HG03558 (cell line): ENCODE results near the gene MLLT3.

ENCODE experiments used
- ATAC-seq: cut with Tn5 transposase; IDR thresholded peaks from one replicate; pipeline ENCODE4 v1.9.1; 2021; ENCODE audit warnings: moderate number of reproducible peaks; ENCODE audit not compliant: unreplicated experiment; ENCODE audit errors: extremely low read depth

The MLLT3 gene

GRCh38 chr9:20561531-20561930 is 60.8 kb downstream of the MLLT3 start:
- ATAC-seq = no peak

- ATAC-seq = no peak
Measured at GRCh38 chr9:20559231-20559890, 62.9 kb downstream of the MLLT3 start.

- ATAC-seq = peak; percentile 42
Measured at GRCh38 chr9:20558566-20559016, 63.7 kb downstream of the MLLT3 start.

DNA sequence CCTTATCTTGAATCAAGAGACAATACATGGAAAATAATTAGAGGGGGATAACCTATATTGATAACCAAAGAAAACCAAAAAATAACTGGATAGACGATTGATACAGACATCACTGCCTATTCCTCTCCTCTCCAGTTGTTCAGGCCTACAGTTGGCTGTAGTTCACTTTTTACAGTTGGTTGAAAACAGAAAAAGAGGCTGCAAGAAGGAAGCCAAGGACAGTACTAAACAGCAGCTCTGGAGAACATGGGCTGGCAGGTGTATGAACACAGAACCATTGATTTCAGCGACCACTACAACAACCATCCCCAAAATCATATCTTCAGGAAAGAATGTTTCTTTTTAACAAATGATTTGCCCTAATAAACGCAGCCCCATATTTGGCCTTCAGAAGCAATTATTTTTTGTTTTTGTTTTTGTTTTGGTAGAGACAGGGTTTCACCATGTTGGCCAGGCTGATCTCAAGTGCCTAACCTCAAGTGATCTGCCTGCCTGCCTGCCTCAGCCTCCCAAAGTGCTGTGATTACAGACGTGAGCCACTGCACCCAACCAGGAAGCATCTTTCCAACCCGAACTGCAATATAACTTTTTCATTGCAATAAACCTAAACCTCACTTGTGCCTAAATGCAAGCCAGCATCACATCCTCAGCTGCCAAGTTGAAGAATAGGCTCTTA is 64.3 kb downstream of the MLLT3 start:
- no peak for ATAC-seq

DNA sequence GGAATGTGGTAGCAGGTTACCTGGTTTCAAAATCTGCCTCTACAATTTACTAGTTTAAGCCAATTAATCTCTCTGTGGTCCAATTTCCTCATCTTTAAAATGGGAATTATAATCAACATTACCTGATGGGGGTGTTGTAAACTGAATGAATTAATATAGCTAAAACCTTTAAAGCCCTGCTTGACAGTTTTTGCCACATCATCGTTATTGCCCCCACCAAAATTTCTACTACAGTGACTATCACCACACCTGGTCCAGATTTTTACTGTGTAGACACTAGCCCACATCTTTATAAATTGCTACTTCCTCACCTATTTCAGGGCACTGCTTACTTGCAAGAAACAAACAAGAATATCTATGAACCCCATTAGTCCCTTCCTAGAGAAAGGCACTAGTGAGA is 65.0 kb downstream of the MLLT3 start:
- ATAC-seq = no peak

- no peak for ATAC-seq
Measured at GRCh38 chr9:20553558-20554149, 68.6 kb downstream of the MLLT3 start.

GRCh38 chr9:20552874-20553557 is 69.3 kb downstream of the MLLT3 start:
- ATAC-seq = no peak

GRCh38 chr9:20551835-20552234 is 70.5 kb downstream of the MLLT3 start:
- peak; percentile 77 for ATAC-seq

GRCh38 chr9:20551236-20551635 is 71.1 kb downstream of the MLLT3 start:
- ATAC-seq = no peak

- no peak for ATAC-seq
Measured at GRCh38 chr9:20550326-20550725, 72.0 kb downstream of the MLLT3 start.

DNA sequence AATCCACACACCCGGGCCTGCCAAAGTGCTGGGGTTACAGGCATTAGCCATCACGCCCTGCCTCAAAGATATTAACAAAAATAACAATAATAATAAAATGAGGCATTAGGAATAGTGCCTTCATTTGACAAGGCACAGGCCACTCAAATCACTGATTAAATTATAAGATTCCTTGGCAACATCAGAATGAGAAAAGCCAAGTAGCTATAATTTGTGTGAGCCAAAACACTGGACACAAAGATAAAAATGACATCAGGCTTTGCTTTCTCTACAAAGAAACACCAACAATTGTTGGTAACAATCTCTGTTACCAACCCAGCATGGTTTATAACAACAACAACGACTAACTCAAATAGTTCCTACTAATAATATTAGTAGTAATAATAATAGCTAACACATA is 73.2 kb downstream of the MLLT3 start:
- no peak for ATAC-seq

GRCh38 chr9:20545023-20545622 is 77.2 kb downstream of the MLLT3 start:
- ATAC-seq = no peak

GRCh38 chr9:20540169-20540863 is 82.0 kb downstream of the MLLT3 start:
- ATAC-seq = no peak

DNA sequence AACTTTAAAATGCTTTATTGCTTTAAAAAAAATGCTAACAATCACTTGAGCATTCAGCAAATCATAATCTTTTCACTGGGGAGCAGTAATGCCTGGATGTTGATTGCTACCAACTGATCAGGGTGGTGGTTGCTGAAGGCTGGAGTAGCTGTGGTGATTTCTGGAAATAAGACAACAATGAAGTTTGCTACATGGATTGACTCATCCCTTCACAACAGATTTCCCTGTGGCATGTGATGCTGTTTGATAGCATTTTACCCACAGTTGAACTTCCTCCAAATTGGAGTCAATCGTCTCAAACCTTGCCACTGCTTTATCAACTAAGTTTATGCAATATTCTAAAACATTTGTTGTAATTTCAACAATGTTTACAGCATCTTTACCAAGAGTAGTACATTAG is 83.3 kb downstream of the MLLT3 start:
- ATAC-seq = no peak

DNA sequence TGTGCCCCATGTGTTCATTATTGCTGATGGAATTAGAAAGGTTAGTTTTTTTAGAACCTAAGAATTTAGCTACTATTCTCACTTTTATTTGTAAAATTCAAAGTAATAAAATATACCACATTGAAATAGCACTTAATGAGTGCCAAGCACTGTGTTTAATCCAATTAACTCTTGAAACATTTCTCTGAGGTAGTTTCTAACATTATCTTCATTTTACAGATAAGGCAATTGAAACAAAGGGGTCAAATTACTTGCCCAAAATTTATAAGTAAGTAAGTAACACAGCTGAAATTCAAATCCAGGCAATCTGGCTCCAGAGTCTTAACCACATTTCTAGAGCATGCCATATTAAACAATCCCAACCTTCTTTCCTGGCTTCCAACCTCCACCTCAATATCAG is 84.2 kb downstream of the MLLT3 start:
- no peak for ATAC-seq

- no peak for ATAC-seq
Measured at GRCh38 chr9:20537294-20537693, 85.0 kb downstream of the MLLT3 start.

DNA sequence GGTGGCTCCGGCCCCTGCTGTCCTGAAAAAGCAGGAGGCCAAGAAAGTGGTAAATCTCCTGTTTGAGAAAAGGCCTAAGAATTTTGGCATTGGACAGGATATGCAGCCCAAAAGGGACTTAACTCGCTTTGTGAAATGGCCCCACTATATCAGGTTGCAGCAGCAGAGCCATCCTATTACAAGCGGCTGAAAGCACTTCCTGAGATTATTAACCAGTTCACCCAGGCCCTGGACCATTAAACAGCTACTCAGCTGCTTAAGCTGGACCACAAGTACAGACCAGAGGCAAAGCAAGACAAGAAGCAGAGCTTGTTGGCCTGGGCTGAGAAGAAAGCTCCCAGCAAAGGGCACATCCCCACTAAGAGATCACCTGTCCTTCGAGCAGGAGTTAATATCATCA is 89.7 kb downstream of the MLLT3 start:
- no peak for ATAC-seq

DNA sequence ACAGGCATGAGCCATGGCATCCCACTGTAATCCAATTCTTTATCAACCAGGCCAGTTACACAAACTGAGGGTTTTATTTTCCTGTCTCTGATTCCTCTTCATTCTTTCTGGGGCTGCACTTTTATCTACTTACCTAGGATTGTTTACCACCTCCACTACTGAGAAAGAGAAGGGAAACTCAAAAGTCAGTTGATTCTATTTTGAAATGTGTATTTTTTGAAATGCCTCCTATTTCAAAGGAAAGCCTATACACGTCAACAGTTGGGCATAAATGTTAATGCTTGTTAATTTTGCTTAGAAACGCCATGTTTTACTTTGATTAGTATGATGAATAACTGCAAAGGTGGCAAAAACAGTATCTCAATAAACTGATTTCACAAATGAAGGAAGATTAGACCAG is 92.5 kb downstream of the MLLT3 start:
- ATAC-seq = no peak

GRCh38 chr9:20528253-20528652 is 94.0 kb downstream of the MLLT3 start:
- no peak for ATAC-seq
